Measurements from ENCODE around the gene GPC6.

Gene GPC6

DNA sequence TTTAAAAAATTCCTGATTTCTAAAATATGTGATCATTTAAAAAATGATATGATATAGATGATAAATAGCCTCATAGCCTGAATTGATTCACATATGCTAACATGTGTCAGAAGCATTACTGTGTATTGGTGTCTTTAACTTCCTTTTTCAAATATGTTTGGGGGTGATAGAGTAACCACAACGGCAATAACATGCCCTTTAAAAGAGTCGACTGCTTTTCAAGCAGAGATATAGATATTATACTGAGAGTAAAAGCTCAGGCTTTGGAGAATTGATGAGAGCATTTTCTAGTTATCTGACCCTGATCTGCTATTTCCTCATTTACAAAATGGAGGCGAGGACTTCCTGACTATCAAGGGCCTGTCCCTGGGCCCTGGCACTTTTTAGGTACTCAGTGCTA is 992.3 kb downstream of the GPC6 start:
- TF ChIP-seq ZNF274 (IDR thresholded peaks at IDR 0.05; ENCODE audit: low read depth, low read length), result no peak
- no peak overlapping the region for H3K4me3 ChIP-seq (ENCODE audit: low read length)

DNA sequence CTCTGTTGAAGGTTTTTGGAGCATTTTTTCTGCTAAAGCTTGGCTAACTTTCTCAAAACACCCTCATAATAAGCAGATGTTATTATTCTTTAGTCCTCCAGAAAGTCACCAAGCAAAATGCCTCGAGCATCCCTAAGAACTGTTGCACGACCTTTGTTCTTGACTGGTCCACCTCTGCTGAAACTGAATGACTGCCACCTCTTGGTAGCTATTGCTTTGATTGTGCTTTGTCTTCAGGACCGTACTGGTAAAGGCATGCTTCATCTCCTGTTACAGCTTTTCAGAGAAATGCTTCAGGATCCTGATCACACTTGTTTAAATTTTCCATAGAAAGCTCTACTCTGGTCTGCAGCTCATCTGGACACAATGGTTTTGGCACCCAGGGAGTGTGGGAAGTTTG is 998.1 kb downstream of the GPC6 start:
- no peak for TF ChIP-seq ZNF274 (IDR thresholded peaks at IDR 0.05; ENCODE audit: low read depth, low read length)
- H3K4me3 ChIP-seq (ENCODE audit: low read length), result no peak overlapping the region

DNA sequence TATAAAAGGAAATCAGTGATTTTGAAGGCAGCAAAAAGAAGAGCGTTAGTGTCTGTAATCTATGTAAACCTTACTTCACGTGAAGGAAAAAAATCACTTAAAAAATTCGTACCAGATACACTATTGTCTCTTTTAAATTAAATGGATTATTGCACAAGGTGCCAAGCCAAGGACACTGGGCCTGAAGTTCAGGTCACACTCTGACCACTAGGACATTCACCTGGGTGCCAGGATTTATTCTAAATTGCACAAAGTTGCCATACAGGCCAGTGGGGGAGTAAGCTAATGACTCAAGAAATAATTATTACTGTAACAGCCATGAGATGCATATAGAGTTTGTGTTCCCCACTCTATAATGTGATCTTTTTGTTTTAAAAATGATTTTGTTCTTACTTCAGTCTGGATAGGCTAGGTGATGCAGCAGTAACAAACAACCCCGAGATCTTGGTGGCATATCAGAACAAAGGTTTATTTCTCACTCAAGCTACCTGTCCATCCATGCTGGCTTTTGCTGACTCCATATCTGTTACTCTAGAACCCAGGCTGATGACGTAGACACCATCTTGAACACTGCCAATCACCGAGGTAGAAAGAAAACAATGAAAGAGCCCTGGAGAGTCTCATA is 1000.8 kb downstream of the GPC6 start:
- no peak for TF ChIP-seq ZNF274 (IDR thresholded peaks at IDR 0.05; ENCODE audit: low read depth, low read length)

DNA sequence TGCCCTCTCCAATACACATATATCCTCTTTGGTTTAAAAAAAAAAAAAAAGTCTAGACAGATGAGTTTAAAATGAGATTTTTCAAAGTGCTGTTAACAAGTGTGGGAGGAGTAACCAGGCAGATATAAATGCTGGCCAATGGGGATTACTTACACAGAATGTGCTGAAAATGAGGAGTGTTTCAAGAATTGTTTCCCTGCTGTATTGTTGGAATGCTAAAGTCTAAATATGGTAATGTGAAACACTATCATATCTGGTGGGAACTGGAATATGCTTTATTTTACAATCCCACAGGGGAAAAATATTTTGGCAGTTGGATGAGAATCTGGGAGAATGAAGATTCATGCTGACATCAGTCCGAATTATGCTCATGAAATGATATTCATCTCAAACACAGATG is 1002.2 kb downstream of the GPC6 start:
- no peak overlapping the region for H3K4me3 ChIP-seq (ENCODE audit: low read length)
- no peak for TF ChIP-seq ZNF274 (IDR thresholded peaks at IDR 0.05; ENCODE audit: low read depth, low read length)

More for the DNA sequence above, 1000.8 kb downstream of the GPC6 start:
- no peak overlapping the region for H3K4me3 ChIP-seq (ENCODE audit: low read length)

DNA sequence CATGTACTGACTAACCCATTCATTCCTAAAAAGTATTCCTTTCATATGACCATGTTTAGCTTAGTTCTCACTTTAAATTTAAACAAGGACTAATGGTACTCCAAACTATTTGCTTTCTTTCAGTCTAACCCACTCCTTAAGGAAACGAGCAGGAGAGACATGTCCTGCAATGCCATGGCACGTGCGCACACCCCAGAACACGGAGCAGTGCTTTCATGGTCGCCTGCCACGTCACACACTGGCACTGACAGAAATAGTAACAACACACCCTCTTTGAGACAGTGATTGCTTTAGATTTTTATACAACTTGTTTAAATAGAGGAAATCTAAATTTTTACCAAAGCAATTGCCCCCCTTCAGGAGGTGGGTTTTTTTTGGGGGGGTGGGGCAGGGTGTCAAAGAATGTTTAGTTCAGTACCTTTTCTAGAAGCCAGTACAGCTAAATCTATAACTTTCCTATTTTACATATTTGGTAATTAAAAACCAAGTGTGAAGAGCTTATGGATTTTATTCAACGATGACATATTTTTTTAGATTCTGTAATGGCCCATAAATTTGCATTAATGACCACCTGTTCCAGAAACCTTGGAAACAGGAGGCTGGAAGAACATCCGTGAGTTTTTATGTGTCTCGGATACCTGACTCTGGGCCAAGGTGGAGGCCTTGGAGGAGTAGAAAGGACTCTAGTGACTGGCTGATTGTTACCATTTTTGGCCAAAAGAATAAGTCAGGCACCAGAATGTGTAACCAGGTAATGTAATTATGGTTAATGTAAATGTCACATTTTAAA is 1005.7 kb downstream of the GPC6 start:
- no peak for TF ChIP-seq ZNF274 (IDR thresholded peaks at IDR 0.05; ENCODE audit: low read depth, low read length)
- H3K4me3 ChIP-seq (ENCODE audit: low read length), result no peak overlapping the region

DNA sequence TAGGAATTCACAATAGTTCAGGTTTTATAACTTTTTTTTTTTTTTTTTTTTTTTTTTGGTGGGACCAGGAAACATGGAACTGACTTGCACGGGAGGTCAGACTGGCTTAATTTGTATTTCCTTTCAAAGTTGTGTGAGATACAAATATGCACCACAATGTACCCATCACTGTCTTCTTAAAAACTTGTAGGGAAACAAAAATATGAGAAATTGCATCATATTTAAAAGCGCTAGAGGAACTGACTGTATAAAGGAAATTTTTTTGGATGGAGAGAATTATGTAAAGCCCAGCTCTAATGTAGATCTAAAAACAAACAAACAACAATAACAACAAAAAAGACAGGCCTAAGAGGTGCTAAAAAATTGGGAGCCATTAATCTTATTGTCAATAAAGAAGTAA is 1006.3 kb downstream of the GPC6 start:
- no peak overlapping the region for H3K4me3 ChIP-seq (ENCODE audit: low read length)
- no peak for TF ChIP-seq ZNF274 (IDR thresholded peaks at IDR 0.05; ENCODE audit: low read depth, low read length)

DNA sequence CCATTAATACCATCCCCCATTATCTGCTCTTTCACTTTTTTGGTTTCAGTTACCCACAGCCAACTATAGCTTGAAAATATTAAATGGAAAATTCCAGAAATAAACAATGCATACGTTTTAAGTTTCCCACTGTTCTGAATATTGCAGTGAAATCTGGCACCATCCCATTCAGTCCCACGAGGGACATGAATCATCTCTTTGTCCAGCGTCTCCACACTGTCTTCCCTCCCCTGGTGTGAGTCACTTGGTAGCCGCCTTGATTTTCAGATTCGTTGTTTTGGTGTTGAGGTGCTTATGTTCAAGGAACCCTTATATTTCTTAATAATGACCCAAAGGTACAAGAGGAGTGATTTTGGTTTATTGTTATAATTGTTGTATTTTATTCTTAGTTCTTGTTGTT is 1006.8 kb downstream of the GPC6 start:
- H3K4me3 ChIP-seq (ENCODE audit: low read length), result no peak overlapping the region
- TF ChIP-seq ZNF274 (IDR thresholded peaks at IDR 0.05; ENCODE audit: low read depth, low read length), result no peak

DNA sequence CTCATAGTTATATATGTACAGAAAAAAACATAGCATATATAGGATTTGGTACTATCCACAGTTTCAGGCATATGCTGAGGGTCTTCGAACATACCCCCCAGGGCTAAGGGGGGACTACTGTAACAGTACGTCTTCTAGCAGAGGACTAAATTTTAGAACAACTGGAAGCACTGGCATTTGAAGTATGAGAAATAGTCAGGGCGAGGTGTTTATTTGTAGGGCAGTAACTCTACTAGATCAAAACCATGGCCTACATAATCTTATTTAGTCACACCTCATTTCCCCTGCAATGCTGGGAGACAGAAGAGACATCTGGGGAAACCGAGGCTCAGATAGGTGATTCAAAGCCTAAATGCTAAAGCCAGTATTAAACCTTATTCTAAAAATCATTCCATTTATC is 1007.2 kb downstream of the GPC6 start:
- TF ChIP-seq ZNF274 (IDR thresholded peaks at IDR 0.05; ENCODE audit: low read depth, low read length), result no peak
- H3K4me3 ChIP-seq (ENCODE audit: low read length), result no peak overlapping the region

DNA sequence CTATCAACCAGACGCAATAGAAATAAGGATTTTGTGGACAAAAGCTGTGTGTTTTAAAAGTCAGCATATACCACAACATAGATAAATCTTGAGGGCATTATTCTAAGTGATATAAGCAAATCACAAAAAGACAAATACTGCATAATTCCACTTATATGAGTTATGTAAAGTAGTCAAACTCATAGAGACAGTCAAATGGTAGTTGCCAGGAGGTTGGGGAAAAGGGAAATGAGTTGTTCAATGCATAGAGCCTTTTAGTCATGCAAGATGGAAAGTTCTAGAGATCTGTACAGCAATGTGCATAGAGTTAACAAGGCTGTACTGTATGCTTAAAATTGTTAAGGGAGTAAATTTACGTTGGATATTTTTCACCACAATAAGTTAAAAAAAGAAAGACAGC is 1008.1 kb downstream of the GPC6 start:
- no peak for TF ChIP-seq ZNF274 (IDR thresholded peaks at IDR 0.05; ENCODE audit: low read depth, low read length)
- H3K4me3 ChIP-seq (ENCODE audit: low read length), result no peak overlapping the region

DNA sequence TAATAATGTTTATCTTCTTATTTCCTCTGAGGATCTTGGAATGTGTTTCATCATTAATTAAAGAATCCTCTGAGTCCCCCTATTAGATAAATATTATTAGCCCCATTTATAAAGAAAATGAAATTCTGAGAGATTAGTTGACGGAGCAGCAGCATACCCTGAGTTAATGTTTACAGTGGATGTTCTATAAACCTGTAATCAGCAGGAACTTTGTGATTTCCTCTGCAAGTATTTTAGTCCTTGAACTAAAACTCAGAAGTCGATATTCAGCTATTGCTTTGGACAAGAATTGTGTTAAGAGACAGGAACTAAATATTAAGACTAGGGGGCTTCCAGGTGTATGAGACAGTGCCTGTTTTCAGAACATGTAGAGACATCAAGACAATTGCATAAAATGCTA is 1009.5 kb downstream of the GPC6 start:
- no peak for TF ChIP-seq ZNF274 (IDR thresholded peaks at IDR 0.05; ENCODE audit: low read depth, low read length)

DNA sequence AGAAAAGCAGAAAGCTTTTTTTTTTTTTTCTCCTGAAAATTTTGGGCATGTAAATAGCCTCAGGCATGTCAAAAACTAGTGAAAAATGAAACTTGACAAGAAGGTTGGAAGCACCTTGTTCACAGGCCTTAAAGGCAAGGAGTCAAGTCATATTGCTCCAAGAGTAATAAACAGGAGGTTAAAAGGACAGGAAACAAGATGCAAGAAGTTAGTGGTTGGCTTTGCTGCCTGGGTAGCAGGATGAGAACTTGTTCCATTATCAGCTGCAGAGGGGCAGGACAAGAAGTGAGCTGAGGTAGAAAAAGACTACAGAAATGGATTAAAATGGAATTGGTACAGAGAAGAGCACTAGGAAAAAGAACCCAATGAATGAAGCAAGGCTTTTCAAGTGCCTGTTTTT is 1010.3 kb downstream of the GPC6 start:
- TF ChIP-seq ZNF274 (IDR thresholded peaks at IDR 0.05; ENCODE audit: low read depth, low read length), result no peak
- H3K4me3 ChIP-seq (ENCODE audit: low read length), result no peak overlapping the region

More for the DNA sequence above, 1009.5 kb downstream of the GPC6 start:
- H3K4me3 ChIP-seq (ENCODE audit: low read length), result no peak overlapping the region

DNA sequence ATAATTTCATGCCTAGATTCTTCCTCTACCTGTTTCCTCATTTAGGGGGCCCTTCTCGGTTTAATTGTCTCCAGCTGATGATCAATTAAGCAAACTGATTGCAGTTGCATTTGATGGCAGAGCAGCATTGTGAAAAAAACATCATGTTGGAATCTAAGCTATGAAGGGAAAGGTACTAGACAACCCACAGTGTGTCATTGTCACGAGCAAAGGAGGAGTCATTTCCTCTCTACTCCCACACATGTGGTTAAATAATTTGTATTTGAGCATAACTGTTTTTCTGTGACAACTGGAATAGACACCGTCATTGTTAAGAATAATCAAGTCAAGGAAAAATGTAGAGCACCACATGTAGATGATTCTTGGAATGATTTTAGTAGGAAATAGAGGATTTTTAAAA is 1012.5 kb downstream of the GPC6 start:
- H3K4me3 ChIP-seq (ENCODE audit: low read length), result no peak overlapping the region
- TF ChIP-seq ZNF274 (IDR thresholded peaks at IDR 0.05; ENCODE audit: low read depth, low read length), result no peak

DNA sequence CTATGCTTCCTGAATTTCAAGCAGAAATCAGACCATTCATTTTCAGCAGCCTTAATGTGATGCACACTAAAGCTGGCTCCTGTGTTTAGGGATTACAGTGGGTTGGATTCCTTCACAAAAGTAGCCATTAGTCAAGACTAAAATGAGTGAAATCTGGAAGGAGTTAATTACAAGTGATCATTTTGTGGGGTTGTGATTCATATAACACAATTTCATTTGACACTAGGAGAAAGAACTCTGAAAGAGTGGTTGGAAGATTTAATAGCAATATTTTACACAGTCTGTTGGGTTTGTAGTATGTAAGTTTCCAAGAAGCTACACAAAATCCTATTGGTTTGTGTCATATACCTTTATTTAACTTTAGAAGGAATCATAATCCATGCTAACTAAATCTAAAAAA is 1015.9 kb downstream of the GPC6 start:
- no peak for TF ChIP-seq ZNF274 (IDR thresholded peaks at IDR 0.05; ENCODE audit: low read depth, low read length)
- no peak overlapping the region for H3K4me3 ChIP-seq (ENCODE audit: low read length)

DNA sequence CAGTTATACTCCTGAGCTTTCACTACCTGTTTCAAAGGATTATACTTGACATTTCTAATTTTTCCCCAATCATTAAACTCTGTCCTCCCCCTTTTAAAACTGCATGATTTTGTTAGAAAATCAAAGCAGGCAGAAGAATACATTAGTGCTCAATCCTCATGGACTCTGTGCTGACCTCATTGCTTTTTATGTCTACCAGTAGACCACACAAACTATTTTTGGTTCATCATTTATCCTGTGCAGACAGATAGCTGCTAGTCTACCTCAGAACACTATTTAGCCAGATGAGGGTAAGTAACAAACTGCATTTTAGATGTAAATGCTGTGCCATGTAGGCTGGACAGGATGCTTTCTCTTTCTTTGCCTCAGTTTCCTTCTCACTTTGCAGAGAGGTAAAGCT is 1016.9 kb downstream of the GPC6 start:
- TF ChIP-seq ZNF274 (IDR thresholded peaks at IDR 0.05; ENCODE audit: low read depth, low read length), result no peak
- no peak overlapping the region for H3K4me3 ChIP-seq (ENCODE audit: low read length)

DNA sequence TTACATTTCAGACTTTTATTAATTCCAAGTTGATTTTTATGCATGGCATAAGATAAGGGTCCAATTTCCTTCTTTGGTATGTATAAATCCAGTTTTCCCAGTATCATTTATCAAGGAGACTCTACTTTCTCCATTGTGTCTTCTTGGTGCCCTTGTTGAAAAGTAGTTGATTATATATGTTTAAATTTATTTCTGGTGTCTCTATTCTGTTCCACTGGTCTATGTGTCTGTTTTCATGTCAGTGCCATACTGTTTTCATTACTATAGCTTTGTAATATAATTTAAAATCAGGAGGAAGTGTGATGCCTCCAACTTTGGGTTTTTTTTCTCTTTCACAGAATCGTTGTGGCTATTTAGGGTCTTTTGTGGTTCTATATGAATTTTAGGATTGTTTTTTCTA is 1019.9 kb downstream of the GPC6 start:
- H3K4me3 ChIP-seq (ENCODE audit: low read length), result no peak overlapping the region
- no peak for TF ChIP-seq ZNF274 (IDR thresholded peaks at IDR 0.05; ENCODE audit: low read depth, low read length)

All from GM08714 (cell line).